ENCODE measurements around the gene PRSS33. TPM values are rescaled to one million over a fixed set of nuclear protein-coding genes. Genes with fewer than 3 reads are reported as not detected.

PRSS33 gene
- total RNA-seq, 4 donors from 2014 or later = not detected

- TF ChIP-seq, protein P1, sequence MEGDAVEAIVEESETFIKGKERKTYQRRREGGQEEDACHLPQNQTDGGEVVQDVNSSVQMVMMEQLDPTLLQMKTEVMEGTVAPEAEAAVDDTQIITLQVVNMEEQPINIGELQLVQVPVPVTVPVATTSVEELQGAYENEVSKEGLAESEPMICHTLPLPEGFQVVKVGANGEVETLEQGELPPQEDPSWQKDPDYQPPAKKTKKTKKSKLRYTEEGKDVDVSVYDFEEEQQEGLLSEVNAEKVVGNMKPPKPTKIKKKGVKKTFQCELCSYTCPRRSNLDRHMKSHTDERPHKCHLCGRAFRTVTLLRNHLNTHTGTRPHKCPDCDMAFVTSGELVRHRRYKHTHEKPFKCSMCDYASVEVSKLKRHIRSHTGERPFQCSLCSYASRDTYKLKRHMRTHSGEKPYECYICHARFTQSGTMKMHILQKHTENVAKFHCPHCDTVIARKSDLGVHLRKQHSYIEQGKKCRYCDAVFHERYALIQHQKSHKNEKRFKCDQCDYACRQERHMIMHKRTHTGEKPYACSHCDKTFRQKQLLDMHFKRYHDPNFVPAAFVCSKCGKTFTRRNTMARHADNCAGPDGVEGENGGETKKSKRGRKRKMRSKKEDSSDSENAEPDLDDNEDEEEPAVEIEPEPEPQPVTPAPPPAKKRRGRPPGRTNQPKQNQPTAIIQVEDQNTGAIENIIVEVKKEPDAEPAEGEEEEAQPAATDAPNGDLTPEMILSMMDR (IDR thresholded peaks at IDR 0.05; ENCODE audit: low read depth) = no peak
These were observed 42.1 kb downstream of the PRSS33 start for GRCh38 chr16:2745116-2745890.

DNA sequence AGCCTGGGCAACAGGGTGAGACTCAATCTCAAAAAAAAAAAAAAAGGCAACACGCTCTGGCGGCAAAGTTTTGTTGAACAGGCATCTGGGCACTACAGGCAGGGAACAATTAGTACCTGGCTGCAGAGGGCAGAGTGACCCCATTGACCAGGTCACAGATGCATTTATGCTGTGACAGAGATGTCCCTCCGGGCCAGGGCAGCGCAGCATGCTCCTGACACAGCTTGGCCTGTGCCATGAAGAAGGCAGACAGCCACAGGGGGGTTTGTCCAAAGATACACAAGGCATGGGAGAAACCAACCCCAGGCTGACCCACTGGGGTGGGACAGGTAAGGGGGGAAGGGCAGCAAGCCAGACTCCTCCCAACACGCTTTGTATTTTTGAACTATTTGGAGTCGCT, 42.6 kb downstream of the PRSS33 start:
- TF ChIP-seq, protein P1 (IDR thresholded peaks at IDR 0.05; ENCODE audit: low read depth) = no peak

DNA sequence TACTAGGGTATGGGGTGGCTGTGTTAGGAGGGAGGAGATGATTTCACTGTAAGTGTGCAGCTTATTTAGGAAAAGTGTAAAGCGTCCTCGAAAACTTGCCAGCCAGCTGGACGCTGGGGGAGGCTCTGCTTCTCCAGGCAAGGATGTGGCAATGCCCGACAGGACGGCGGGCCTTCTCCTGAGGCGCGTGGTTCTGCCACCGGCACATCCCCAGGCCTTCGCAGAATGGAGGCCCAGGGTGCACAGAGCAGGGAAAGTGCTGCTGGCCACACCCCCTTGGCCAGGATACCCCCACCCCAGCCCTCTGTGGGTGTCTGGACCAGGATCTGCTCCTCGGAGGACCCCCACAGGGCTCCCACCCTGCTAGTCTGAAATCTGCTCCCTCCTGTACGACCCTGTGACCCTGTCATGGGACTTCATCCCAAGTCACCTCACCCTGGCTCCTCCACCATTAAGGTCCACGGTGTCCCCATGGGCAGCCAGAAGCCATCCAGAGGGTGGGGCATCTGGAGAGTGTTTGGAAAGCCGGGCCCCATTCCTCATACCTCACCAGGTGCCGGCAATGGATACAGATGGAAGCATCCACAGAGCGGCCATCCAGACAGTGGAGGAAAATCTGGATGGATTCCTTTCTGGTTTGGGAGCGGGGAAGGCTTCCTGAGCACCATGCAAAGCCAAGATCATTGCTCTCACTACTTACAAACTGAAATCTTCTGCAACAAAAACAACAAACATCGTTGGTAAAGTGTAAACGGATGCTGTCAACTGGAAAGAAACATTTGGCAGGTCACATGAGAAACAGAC, 44.2 kb downstream of the PRSS33 start:
- TF ChIP-seq, protein P1 (IDR thresholded peaks at IDR 0.05; ENCODE audit: low read depth) = no peak

- TF ChIP-seq, protein P1 (IDR thresholded peaks at IDR 0.05; ENCODE audit: low read depth) = no peak
These were observed 44.9 kb downstream of the PRSS33 start for GRCh38 chr16:2742323-2743006.

DNA sequence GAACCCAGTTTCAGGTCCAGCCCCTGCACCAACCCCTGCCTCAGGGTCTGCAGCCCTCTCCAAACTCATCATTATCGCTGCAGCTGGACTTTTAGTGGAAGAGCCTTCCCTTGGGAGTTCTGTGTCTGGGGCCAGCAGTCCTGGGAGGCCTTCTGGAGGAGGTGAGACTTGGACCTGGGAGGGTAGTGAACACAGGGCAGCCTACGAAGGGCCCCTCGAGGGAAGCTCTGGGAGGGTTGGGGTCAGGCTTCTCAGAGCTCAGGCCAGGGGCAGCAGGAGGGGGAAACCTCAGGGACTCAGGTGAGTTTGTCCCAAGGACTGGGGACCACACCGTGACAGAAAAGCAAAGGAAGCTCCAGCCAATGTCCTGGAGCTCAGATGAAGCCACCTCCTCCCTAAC, 46.2 kb downstream of the PRSS33 start:
- TF ChIP-seq, protein P1 (IDR thresholded peaks at IDR 0.05; ENCODE audit: low read depth) = no peak

DNA sequence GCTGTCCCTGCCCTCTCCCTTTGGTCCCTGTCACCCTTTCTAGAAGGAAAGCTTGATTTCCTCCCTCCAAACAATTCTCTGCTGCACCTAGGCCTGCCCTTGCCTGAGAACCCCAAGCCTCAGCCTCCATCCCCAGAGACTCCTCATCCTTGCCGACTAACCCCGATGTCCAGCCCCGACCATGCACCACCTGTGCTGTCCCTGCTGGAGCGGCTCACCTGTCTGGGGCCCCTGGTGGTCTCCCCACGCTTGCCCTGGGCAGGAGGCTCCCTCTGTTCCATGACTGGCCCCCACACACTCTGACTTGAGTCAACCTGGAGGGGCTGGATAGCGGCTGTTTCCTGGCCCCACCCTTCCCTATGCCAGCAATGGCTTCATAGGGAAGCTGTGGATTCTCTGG, 46.9 kb downstream of the PRSS33 start:
- TF ChIP-seq, protein P1 (IDR thresholded peaks at IDR 0.05; ENCODE audit: low read depth) = no peak

All from subcutaneous adipose tissue (tissue), 4 donors.